GM12892 (cell line): ENCODE data around the gene SVEP1.

ENCODE experiments used
- DNase-seq: peaks from one replicate; pipeline ENCODE4 v3.0.0; 2011; ENCODE audit not compliant: insufficient read length
- FAIRE-seq: peaks from 2 replicates; lab custom pipeline; 2011; peaks lifted over from hg19 to GRCh38; lab: Jason Lieb, UNC
- POLR2A ChIP-seq: IDR thresholded peaks from 2 replicates; pipeline ENCODE4 v1.6.1; 2011; ENCODE audit warnings: low read depth, low read length, control low read depth
- POLR2AphosphoS5 ChIP-seq: IDR thresholded peaks from 2 replicates; pipeline ENCODE4 v1.6.1; 2011; ENCODE audit warnings: low read depth, low read length, control low read depth
- TAF1 ChIP-seq: IDR thresholded peaks from 2 replicates; pipeline ENCODE4 v1.6.1; 2011; ENCODE audit warnings: low read depth, mild to moderate bottlenecking, control low read depth, low read length, borderline replicate concordance

SVEP1 gene

DNA sequence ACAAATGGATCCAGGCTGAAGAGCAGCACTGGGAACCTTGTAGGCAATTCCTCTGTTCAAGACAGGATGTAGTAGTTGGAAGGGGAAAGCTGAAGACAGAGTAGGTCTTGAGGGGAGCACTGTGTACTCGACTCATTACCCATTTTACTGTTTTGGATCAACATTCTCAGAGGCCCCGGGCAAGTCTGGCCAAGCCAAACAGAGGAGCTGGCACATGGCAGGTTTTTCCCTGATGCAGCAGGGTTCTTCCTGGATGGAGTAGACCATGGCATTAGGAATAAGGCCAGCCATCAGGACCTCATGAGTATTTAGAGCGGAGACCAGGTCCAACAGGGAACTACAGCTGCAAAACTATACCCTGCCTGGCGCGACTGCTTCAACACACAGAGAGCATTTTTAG lies 4.4 kb downstream of the SVEP1 start:
- TF ChIP-seq POLR2AphosphoS5, result no peak
- TF ChIP-seq POLR2A, result no peak
- TF ChIP-seq TAF1, result no peak
- FAIRE-seq, result no peak
- no peak for DNase-seq

DNA sequence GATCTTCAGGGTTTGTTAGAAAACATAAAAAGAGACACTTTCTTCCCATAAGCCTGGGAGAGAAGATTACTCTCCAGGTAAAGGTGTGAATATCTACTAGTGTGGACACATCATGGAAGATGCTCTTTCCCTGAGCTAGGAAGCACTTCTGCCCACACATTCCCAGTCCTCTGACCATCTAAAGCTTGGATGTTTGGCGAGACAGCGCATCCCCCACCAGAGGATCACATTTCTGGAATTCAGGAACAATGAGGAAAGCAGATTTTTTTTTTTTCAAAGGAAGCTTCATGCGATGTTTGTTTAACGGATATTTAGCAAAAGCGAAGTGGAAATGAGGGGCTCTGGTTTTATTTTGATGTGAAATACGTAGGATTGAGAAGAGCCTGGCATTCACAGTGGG lies 6.2 kb downstream of the SVEP1 start:
- FAIRE-seq, result no peak
- no peak for DNase-seq
- TF ChIP-seq POLR2AphosphoS5 (no peak), POLR2A (no peak), TAF1 (no peak)

DNA sequence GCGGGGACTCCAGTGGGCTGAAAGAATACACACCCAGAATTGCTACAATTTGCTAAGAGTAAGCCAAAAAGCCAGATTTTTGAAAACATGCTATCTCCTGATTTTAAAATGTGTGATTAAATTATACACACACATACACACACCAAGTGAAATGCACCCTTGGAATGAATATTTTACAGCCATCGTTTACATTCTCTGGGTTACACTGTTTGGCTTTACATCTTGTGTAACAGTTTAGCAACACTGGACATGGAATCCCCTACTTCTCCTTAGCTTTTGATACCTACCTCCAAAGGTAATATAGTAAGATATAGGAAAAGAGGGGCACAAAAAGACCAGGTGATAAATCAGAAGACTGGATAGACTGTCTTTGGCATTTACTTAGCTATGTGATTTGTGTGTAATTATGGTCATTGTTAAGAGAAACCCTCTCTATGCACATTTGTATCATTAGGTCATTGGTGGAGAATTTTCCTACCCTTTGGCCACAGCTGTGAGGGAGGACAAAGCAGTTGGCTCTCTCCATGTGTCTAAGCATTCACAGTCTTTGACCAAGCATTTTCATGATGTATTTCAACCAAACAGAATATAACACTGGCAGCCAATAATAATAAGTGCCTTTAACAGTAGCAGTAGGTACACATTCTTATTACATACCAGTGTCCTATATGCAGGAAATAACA lies 7.6 kb downstream of the SVEP1 start:
- TF ChIP-seq POLR2A (no peak), POLR2AphosphoS5 (no peak), TAF1 (no peak)
- FAIRE-seq (no peak), DNase-seq (no peak)

DNA sequence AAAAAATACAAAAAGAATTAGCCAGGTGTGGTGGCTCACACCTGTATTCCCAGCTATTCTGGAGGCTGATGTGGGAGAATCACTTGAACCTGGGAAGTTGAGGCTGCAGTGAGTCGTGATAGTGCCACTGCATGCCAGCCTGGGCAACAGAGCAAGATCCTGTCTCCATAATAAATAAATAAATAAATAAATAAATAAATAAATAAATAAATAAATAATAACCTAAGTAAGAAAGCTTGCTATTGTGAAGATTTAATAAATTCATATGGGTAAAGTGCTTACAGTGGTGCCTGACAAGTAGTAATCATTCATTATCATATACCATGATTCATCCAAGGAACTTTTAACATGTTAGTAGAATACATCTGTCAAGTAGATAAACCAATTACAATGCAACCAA lies 13.4 kb downstream of the SVEP1 start:
- DNase-seq (no peak), FAIRE-seq (no peak)
- no peak for TF ChIP-seq TAF1

DNA sequence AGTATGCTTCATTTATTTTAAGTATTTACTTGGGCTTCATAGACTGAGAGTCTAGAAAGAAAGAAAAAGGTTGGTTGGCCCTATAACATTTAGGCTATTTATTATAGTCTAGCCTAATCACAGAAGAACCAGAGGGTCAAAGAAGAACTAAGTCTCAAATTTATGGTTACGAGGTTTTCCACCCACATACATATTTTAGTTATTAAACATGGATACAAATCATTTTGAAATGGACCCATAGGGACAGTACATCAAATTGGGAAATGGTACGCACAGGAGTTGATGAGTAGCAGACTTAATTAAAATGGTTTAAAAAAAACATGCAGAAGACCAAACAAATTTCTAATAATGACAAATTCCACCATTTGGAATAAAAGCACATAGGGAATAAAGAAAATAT lies 17.7 kb downstream of the SVEP1 start:
- DNase-seq (no peak), FAIRE-seq (no peak)
- no peak for TF ChIP-seq TAF1
- no peak for TF ChIP-seq POLR2AphosphoS5
- no peak for TF ChIP-seq POLR2A

DNA sequence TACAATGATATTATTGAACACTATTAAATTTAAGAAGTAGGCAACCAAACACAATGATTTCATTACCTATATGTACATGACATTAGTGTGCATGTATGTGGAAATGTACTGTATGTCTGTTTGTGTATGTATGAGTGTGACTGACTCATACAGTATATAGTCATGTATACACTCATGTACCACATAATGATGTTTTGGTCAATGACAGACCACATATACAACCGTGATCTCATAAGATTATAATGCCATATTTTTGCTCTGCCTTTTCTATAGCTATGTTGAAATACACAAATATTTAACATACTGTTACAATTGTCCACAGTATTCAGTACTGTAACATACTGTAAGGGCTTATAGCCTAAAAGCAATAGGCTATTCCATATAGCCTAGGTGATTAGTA lies 19.7 kb downstream of the SVEP1 start:
- DNase-seq (no peak), FAIRE-seq (no peak)
- TF ChIP-seq POLR2A, result no peak
- no peak for TF ChIP-seq POLR2AphosphoS5
- TF ChIP-seq TAF1, result no peak

DNA sequence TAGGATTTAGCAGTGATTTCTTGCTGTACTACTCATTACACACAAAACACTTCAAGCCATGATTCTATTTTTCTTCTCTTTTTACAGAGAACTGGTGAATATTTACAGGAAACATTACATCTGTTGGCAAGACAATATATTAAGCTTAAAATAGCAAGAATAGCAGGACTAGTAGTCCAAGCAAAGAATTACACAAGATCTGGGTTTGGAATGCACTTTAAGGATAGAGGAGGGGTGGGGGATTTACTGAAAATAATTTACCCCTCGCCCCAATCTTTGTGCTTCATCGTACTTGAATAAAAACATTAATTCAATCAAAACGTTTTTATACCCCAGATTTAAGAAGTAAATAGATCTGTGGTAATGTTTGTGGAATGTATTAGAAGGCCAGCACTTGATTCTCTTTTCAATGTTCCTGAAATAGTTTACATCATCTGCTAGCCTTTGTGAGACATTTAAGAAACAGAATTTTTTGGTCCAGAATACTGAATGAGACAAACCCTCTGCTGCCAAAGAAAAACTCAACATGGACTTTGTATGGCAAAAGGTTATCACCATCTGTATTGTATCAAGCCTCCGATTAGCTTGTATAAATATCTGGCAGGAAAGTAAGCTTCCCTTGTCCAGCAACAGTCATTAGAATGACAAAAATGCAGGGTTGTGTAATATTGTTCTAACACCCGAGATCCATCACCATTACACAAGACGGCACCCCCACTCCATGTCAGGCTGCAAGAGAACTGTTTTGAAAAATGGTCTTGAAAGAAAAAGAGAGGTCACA lies 23.8 kb downstream of the SVEP1 start:
- FAIRE-seq, result no peak
- TF ChIP-seq POLR2AphosphoS5 (no peak), TAF1 (no peak), POLR2A (no peak)
- no peak for DNase-seq

DNA sequence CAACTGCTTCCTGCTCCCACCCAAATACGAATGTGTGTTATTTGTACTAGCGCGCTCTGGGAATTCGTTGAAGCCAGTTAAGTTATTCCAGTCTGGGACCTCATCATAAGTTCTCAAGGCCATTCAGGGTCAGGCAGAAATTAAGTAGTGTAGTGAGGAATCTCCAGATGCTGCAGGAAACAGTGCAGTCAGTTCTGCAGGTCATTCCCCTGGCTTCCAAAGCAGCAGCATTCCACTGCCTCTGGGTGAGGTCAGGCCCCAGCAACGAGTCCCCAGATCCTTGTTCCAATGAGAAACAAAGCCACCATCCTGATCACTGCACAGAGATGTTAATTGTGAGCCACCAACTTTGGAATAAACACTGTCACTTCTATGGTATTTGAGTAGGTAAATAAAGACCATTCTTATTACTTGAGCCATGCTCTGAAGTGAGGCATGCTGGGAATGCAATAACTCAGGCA lies 33.1 kb downstream of the SVEP1 start:
- no peak for TF ChIP-seq POLR2AphosphoS5
- no peak for TF ChIP-seq TAF1
- TF ChIP-seq POLR2A, result no peak
- no peak for DNase-seq
- FAIRE-seq, result no peak

DNA sequence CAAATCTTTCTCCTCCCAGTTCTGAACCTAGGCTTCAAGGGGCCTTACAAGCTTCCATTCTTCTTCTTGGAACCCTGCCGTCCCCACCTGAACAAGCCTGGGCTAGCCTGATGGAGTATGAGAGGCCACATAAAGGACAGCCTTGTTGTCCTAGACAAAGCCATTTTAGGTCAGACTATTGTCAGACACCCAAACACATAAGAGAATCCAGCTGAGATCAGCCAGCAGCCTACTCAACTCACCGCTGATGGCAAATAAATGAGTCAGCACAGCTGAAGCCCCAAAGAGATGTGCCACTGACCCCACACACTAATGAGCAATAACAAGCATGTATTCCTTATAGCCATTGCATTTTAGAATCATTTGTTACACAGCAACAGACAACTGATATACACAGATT lies 33.8 kb downstream of the SVEP1 start:
- FAIRE-seq (no peak), DNase-seq (no peak)
- TF ChIP-seq POLR2A, result no peak
- TF ChIP-seq POLR2AphosphoS5, result no peak
- TF ChIP-seq TAF1, result no peak

DNA sequence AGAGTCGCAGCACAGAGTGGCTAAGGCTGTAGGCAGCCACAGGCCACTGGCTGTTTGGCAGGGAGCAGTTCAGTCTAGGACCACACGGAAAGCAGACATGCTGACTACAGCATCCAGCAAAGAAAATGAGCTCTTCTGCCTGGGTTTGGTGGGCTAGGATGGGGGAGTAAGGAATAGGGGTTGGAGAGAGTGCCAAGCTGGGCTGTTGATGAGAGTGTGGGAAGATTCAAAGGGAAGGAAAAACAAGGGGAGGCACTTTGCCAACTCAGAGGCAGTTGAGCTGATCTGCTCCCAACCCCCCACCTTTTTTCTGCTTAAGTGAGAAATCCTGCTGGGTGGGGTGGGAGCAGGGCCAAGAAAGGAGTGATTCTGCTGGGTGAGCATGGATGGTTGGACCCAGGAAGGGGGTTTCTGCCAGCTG lies 35.9 kb downstream of the SVEP1 start:
- FAIRE-seq, result no peak
- TF ChIP-seq TAF1 (no peak), POLR2A (no peak), POLR2AphosphoS5 (no peak)
- no peak for DNase-seq

DNA sequence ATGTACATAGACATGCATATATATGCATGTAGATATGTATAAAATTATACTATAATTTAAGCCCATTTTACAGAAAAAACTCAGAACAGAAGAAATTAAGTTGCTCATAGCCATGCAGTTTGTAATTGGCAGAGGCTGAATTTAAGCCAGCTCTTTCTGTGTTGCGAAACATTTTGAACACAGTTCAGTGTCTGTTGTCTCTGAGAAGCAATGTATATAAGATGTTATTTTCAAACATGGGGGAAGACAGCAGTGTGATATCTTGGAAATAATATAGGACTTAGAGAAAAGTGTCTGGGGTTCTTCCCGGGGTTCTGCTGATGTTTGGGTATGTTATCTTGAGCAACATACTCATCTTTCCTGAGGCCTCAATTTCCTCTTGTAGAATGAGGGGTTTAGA lies 37.6 kb downstream of the SVEP1 start:
- DNase-seq (no peak), FAIRE-seq (no peak)
- TF ChIP-seq TAF1 (no peak), POLR2A (no peak), POLR2AphosphoS5 (no peak)

DNA sequence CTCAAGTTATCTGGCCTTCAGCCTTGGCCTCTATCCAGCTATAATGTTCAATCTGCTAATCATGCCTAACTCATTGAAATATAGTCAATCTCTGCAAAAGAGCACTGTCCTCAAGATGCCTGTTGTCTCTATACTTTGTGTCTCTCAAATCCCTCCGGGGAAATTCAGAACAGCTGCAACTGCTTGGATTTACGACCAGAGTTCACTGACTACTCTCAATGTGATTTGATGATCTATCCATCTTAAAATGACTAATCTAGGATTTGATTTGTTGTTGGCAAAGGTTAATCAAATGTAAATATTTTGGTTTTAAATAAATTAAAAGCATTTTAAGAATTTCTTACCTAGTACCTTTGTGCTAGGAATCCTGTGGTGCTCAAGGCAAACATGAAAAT lies 40.9 kb downstream of the SVEP1 start:
- no peak for FAIRE-seq
- no peak for DNase-seq
- TF ChIP-seq TAF1 (no peak), POLR2A (no peak), POLR2AphosphoS5 (no peak)
